ENCODE data around the gene CCIN. TPM values are rescaled to one million over a fixed set of nuclear protein-coding genes. Genes with fewer than 3 reads are reported as not detected.
A peak's percentile ranks its signal among the peaks of the same experiment; 100 is the strongest.

CCIN gene
- total and polyA plus RNA-seq, 2 of the 13 experiments (the other 11 are each of a cell fraction or from before 2014, with no cell fraction given) = not detected

GRCh38 chr9:36148311-36149051, 20.7 kb upstream of the CCIN start (continued):
- TF ChIP-seq ZNF281 (CRISPR knock-in tag; IDR thresholded peaks at IDR 0.05; ENCODE audit: borderline replicate concordance) (peak; percentile 39; the same call in 1 of the 2 replicates), FOSL2 (CRISPR knock-in tag; IDR thresholded peaks at IDR 0.05) (peak; percentile 90), ZBTB8A (CRISPR knock-in tag; IDR thresholded peaks at IDR 0.05; ENCODE audit: borderline replicate concordance, low read depth) (no peak), ZNF572 (CRISPR knock-in tag; IDR thresholded peaks at IDR 0.05) (no peak), KDM5A (IDR thresholded peaks at IDR 0.05; ENCODE audit: borderline replicate concordance, low read length) (no peak), ONECUT2 (CRISPR knock-in tag; IDR thresholded peaks at IDR 0.05) (no peak), GATA4 (IDR thresholded peaks at IDR 0.05; ENCODE audit: borderline replicate concordance, low read depth) (no peak), NBN (conservative IDR thresholded peaks at IDR 0.05) (no peak), MAX (IDR thresholded peaks at IDR 0.05) (no peak), GLMP (CRISPR knock-in tag; IDR thresholded peaks at IDR 0.05; ENCODE audit: borderline replicate concordance) (no peak), ZNF557 (CRISPR knock-in tag; IDR thresholded peaks at IDR 0.05) (no peak), TP53 (CRISPR knock-in tag; conservative IDR thresholded peaks at IDR 0.05) (no peak), NFIB (CRISPR knock-in tag; IDR thresholded peaks at IDR 0.05; ENCODE audit: borderline replicate concordance) (no peak), ZNF274 (CRISPR knock-in tag; IDR thresholded peaks at IDR 0.05) (no peak), ZNF205 (CRISPR knock-in tag; IDR thresholded peaks at IDR 0.05) (no peak), ZNF629 (CRISPR knock-in tag; conservative IDR thresholded peaks at IDR 0.05) (peak; percentile 54), MZF1 (CRISPR knock-in tag; IDR thresholded peaks at IDR 0.05; ENCODE audit: borderline replicate concordance) (no peak), ZNF124 (CRISPR knock-in tag; IDR thresholded peaks at IDR 0.05) (no peak)

All from HepG2 (cell line).